Kidney (tissue), 14 donors: ENCODE data around the gene DUSP10. TPM values are rescaled to one million over a fixed set of nuclear protein-coding genes. Genes with fewer than 3 reads are reported as not detected.

ENCODE experiments used
- DNase-seq, 5 donors: peaks; one replicate each; pipeline ENCODE4 v3.0.0-alpha.2; 2013 to 2020
- FAIRE-seq: peaks from 2 replicates; lab custom pipeline; 2012; peaks lifted over from hg19 to GRCh38; lab: Jason Lieb, UNC
- H3K27ac ChIP-seq, 2 donors: one replicate each; pipeline ENCODE4 v1.7.0; 2013; ENCODE audit warnings: low read depth in 2 of 2, low read length in 2 of 2, inconsistent platforms in 1 of 2
- H3K27me3 ChIP-seq: one replicate; pipeline ENCODE4 v1.7.1; 2013; ENCODE audit warnings: low read length, inconsistent platforms; ENCODE audit not compliant: control insufficient read depth, insufficient read depth
- H3K36me3 ChIP-seq, 3 donors: one replicate each; pipeline versions ENCODE4 v1.7.0 to v1.7.1; 2013; ENCODE audit warnings: low read length in 3 of 3, control low read depth in 1 of 3, inconsistent platforms in 1 of 3; ENCODE audit not compliant: insufficient read depth in 3 of 3, control insufficient read depth in 2 of 3
- H3K4me1 ChIP-seq, 3 donors: one replicate each; pipeline versions ENCODE4 v1.7.0 to v1.7.1; 2013; ENCODE audit warnings: low read length in 3 of 3, inconsistent platforms in 1 of 3, low read depth in 1 of 3; ENCODE audit not compliant: control insufficient read depth in 2 of 3, insufficient read depth in 2 of 3
- H3K4me3 ChIP-seq, 3 donors: one replicate each; pipeline versions ENCODE4 v1.7.0 to v1.8.1; 2013; ENCODE audit warnings: low read length in 3 of 3, control low read depth in 1 of 3, inconsistent platforms in 1 of 3
- H3K9ac ChIP-seq, 3 donors: one replicate each; pipeline versions ENCODE4 v1.7.0 to v1.7.1; 2013; ENCODE audit warnings: low read length in 3 of 3, control low read depth in 1 of 3, inconsistent platforms in 1 of 3
- H3K9me3 ChIP-seq, 3 donors: one replicate each; pipeline versions ENCODE4 v1.7.0 to v1.7.1; 2013; ENCODE audit warnings: low read length in 3 of 3, control low read depth in 1 of 3, inconsistent platforms in 1 of 3; ENCODE audit not compliant: control insufficient read depth in 2 of 3, insufficient read depth in 1 of 3
- CTCF ChIP-seq: IDR thresholded peaks from 3 replicates; pipeline ENCODE4 v1.5.1; 2012; ENCODE audit warnings: mild to moderate bottlenecking, moderate library complexity, borderline replicate concordance; ENCODE audit not compliant: insufficient read depth; ENCODE audit errors: extremely low read depth
- intact Hi-C: fragments of 100-400 bp; cut with DNase I; formaldehyde crosslinking; loops from one replicate; pipeline ENCODE4 v1.11.1; 2022
- polyA plus RNA-seq: library from polyadenylated mRNA; stranded (reverse); fragments of 350-450 nt; fragmentation: Illumina TruSeq; extraction: RNeasy Lipid Tissue Mini Kit (QIAGEN cat#74804); gene quantifications from one replicate; pipeline ENCODE4 v1.2.3, GENCODE V29; 2014; ENCODE audit warnings: low read depth, low replicate concordance; ENCODE audit not compliant: insufficient read depth
- total RNA-seq: library from RNA; stranded (reverse); fragmentation: NEBNext Ultra II Directional; extraction: Animal tissue kit (Norgen Biotek cat#: 25700); gene quantifications from one replicate; pipeline ENCODE4 v1.2.1, GENCODE V29; 2021
- donor health status: control.
- donor health status: control.
- donor health status: control.
- donor health status: control.
- donor health status: control.
- donor health status: DM: yes; HTN: yes; CAD: no.
- donor health status: Normal renal cell carcinoma (clear cell type).

The DUSP10 gene
- total and polyA plus RNA-seq, 2 donors from 2014 or later: 1.0 to 5.3 TPM

GRCh38 chr1:221781102-221781755 lies 39.3 kb upstream of the DUSP10 start:
- Histone ChIP-seq H3K4me3 (no peak overlapping the region), H3K4me1 (no peaks in the 10 kb centered on the region), H3K9me3 (no peaks in the 10 kb centered on the region), H3K27me3 (no peaks in the 10 kb centered on the region), H3K27ac (no peak overlapping the region), H3K36me3 (no peaks in the 10 kb centered on the region), H3K9ac (no peak overlapping the region)
- TF ChIP-seq CTCF: no peak
- DNase-seq: no peak
- no peak for FAIRE-seq
- intact Hi-C loops: no loop called here

GRCh38 chr1:221780175-221780574 lies 38.3 kb upstream of the DUSP10 start:
- H3K4me3 ChIP-seq: no peak overlapping the region
- no peak overlapping the region for H3K27ac ChIP-seq
- no peak for DNase-seq
- no peaks in the 10 kb centered on the region for H3K4me1 ChIP-seq
- H3K27me3 ChIP-seq: no peaks in the 10 kb centered on the region
- no peaks in the 10 kb centered on the region for H3K36me3 ChIP-seq
- FAIRE-seq: no peak
- no peaks in the 10 kb centered on the region for H3K9me3 ChIP-seq
- no peak for TF ChIP-seq CTCF
- H3K9ac ChIP-seq: no peak overlapping the region
- intact Hi-C loops: no loop called here

- Histone ChIP-seq H3K9ac (no peak overlapping the region), H3K4me3 (no peak overlapping the region), H3K4me1 (no peaks in the 10 kb centered on the region), H3K36me3 (no peaks in the 10 kb centered on the region), H3K27ac (no peak overlapping the region), H3K9me3 (no peaks in the 10 kb centered on the region), H3K27me3 (no peaks in the 10 kb centered on the region)
- no peak for FAIRE-seq
- no peak for TF ChIP-seq CTCF
- intact Hi-C loops: no loop called here
- no peak for DNase-seq
Observed at GRCh38 chr1:221779771-221780170, 37.9 kb upstream of the DUSP10 start.
